GM12801 (cell line): ENCODE measurements around the gene GJB3.

ENCODE experiments used
- TF ChIP-seq, protein P1 (sequence below): IDR thresholded peaks from one replicate; pipeline ENCODE4 v1.5.1; 2011; ENCODE audit warnings: control low read depth; ENCODE audit not compliant: insufficient read length; ENCODE audit errors: extremely low read depth

GJB3 gene

DNA sequence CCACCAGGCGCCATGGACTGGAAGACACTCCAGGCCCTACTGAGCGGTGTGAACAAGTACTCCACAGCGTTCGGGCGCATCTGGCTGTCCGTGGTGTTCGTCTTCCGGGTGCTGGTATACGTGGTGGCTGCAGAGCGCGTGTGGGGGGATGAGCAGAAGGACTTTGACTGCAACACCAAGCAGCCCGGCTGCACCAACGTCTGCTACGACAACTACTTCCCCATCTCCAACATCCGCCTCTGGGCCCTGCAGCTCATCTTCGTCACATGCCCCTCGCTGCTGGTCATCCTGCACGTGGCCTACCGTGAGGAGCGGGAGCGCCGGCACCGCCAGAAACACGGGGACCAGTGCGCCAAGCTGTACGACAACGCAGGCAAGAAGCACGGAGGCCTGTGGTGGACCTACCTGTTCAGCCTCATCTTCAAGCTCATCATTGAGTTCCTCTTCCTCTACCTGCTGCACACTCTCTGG lies 3.8 kb downstream of the GJB3 start:
- TF ChIP-seq, protein P1, sequence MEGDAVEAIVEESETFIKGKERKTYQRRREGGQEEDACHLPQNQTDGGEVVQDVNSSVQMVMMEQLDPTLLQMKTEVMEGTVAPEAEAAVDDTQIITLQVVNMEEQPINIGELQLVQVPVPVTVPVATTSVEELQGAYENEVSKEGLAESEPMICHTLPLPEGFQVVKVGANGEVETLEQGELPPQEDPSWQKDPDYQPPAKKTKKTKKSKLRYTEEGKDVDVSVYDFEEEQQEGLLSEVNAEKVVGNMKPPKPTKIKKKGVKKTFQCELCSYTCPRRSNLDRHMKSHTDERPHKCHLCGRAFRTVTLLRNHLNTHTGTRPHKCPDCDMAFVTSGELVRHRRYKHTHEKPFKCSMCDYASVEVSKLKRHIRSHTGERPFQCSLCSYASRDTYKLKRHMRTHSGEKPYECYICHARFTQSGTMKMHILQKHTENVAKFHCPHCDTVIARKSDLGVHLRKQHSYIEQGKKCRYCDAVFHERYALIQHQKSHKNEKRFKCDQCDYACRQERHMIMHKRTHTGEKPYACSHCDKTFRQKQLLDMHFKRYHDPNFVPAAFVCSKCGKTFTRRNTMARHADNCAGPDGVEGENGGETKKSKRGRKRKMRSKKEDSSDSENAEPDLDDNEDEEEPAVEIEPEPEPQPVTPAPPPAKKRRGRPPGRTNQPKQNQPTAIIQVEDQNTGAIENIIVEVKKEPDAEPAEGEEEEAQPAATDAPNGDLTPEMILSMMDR: no peak

DNA sequence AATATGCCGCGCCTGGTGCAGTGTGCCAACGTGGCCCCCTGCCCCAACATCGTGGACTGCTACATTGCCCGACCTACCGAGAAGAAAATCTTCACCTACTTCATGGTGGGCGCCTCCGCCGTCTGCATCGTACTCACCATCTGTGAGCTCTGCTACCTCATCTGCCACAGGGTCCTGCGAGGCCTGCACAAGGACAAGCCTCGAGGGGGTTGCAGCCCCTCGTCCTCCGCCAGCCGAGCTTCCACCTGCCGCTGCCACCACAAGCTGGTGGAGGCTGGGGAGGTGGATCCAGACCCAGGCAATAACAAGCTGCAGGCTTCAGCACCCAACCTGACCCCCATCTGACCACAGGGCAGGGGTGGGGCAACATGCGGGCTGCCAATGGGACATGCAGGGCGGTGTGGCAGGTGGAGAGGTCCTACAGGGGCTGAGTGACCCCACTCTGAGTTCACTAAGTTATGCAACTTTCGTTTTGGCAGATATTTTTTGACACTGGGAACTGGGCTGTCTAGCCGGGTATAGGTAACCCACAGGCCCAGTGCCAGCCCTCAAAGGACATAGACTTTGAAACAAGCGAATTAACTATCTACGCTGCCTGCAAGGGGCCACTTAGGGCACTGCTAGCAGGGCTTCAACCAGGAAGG lies 4.3 kb downstream of the GJB3 start:
- TF ChIP-seq, protein P1: no peak

DNA sequence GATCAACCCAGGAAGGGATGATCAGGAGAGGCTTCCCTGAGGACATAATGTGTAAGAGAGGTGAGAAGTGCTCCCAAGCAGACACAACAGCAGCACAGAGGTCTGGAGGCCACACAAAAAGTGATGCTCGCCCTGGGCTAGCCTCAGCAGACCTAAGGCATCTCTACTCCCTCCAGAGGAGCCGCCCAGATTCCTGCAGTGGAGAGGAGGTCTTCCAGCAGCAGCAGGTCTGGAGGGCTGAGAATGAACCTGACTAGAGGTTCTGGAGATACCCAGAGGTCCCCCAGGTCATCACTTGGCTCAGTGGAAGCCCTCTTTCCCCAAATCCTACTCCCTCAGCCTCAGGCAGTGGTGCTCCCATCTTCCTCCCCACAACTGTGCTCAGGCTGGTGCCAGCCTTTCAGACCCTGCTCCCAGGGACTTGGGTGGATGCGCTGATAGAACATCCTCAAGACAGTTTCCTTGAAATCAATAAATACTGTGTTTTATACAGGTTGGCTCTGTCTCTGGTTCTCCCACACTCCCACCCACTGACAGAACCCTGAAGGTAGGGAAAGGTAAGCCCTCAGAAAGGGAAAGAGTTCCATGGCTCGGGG lies 5.0 kb downstream of the GJB3 start:
- TF ChIP-seq, protein P1: no peak

DNA sequence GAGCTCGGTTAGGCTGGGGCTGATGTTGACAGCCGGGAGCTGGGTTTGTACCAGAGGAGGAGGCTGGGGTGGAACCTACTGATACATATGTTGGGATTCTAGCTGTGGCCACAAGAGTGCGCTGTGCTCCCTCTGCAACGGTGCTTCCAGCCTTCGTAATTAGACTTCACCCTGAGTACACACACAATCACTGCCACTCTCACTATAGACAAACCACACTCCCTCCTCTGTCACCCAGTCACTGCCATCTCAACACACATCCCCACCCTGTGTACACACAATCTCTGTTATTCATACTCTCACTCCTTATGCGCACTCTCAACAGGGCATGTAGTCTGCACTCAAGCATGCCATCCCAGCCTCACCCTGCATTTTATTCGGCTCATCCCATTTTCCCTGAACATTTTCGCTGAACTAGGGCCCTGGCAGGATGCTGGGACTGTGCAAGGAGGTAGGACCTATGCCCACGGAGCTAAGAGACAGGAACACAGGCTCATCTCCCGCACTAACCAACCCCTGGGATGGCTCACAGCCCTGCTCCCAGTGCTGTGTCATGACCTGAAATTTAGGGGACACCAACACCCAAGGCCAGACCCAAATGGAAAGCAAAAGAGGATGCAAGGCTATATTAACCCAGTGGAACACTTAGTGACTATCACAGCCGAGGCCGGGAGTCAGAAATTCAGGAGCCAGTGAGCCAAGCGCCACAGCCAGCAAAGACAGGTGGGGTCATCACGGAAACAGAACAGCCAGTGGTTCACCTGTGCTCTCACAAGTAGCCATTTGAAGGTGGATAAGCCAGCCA lies 5.7 kb downstream of the GJB3 start:
- TF ChIP-seq, protein P1: no peak

DNA sequence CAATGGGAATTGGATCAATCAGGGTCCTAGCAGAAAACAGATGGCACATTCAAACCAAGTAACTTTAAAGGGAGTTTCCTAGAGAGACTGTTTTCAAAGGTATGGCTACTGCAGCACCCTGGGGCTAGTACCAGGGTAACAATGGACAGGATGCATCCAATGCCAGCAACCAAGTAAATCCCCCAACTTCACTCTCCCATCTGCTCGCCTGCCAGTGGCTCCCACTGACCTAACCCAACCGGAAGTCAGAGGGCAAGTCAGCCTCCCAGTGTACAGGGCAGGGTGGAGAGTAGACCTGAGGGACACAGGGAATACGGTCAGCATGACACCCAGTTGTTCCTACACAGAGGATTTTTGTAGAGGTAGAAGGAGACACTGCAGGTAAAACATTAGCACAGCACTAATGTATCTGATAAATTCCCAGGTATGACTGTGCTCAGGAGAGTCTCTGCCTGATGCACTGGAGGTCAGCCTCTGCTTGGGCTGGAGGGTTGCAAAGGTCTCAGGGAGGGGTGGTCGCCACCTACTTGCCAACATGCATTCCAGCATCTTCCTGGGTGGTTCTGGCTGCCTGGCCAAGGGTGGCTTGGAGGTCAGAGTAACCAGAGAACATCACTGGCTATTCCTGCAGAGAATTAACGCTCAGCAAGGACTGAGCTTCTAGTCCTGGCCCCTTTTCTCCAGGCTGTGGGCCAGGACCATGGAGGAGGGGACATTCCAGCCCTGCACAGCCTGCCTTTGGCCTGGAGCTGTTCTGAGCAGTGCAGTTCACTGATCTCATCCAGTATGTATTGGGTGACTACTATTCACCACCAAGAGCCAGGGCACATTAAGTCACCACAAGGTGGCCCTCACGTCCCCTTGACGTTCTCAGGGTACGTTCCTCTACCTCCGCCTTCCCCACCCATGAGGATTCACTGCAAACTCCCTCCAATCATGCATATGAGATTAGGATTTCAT lies 6.7 kb downstream of the GJB3 start:
- TF ChIP-seq, protein P1: no peak

DNA sequence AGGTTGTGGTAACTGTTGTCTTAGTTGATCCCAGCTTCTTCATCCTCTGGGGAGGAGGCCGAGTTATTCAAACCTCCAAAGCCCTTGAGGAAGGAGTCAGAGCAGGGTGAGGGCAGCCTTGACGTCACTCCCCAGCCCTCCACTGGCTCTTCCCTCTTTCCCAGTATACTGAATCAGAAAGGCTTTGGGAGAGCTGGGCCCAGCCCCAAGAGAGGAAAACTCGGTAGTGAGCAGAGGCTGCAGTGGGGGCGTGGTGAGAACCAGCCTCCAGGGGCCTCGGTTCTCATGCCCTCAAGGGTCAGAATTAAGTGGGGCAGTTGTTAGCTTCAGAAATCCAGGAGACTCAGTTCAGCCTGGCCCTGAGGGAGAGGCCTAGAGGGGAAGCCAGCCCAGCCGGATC lies 10.0 kb downstream of the GJB3 start:
- TF ChIP-seq, protein P1: no peak

DNA sequence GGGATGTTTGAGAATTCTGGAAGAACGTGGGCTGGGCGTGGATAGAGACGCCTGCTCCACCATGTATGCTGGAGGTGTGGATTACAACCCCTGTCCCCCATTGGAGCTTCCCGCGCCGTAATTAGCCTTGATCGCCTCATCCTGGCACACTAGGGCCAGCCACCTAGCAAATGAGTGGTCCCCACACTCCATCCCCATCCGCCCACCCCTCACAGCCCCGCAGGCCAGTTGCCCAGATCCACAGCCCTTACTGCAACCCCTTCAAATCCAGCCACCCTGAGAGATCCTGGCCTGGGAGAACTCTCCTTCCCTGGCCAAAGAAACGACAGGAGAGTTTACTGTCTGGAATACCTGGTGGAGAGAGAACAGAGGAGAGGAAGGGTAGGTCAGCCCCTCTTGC lies 11.4 kb downstream of the GJB3 start:
- TF ChIP-seq, protein P1: no peak
